Prostate gland (tissue), 2 donors: ENCODE results near the gene SAP30L.

Experiments
- CTCF ChIP-seq, 4 experiments: fragments of 200-600 bp in 2 of 4; fragments of 450-650 bp in 2 of 4; sonication (generic) in 2 of 4; IDR thresholded peaks; 1 replicate in 3 of 4; 2 replicates in 1 of 4; pipeline ENCODE4 v1.5.1; 2016 to 2019; ENCODE audit warnings: antibody characterized with exemption in 4 of 4, mild to moderate bottlenecking in 2 of 4, moderate library complexity in 2 of 4
- POLR2A ChIP-seq: fragments of 450-650 bp; IDR thresholded peaks from one replicate; pipeline ENCODE4 v1.6.1; 2016; ENCODE audit warnings: antibody characterized with exemption, mild to moderate bottlenecking

- TF ChIP-seq CTCF (IDR thresholded peaks at IDR 0.05) (no peak), POLR2A (no peak)
Measured at GRCh38 chr5:154419236-154419635, 26.6 kb upstream of the SAP30L start.
